SW 1271 (cell line): Measurements from ENCODE around the gene PLD1.
"Not testable (repeated sequence)": the region's sequence is repeated elsewhere in the genome, so short reads cannot be mapped to it uniquely, and the experiment has no call there.

Experiments
- DNase-seq, 2 experiments: peaks; one replicate each; lab custom pipeline; 2025; lab: John Stamatoyannopoulos, UW

Gene PLD1

DNA sequence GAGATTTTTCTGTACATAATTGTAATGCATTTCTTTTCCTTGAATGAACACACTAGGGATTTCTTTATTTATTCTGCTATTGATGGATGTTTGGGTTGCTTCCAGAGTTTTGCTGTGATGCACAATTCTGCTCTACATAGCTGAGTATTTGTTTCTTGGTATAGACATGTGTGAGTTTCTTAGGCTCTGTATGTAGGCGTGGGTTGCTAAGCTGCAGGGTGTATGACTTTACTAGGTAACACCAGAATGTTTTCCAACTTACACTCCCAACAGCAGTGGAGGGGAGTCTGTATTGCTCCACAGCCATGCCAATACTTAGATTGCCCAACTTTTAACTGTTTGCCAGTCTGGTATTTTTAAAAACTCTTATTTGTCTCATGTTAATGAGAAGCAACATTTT, 194.6 kb downstream of the PLD1 start:
- DNase-seq: no peak

DNA sequence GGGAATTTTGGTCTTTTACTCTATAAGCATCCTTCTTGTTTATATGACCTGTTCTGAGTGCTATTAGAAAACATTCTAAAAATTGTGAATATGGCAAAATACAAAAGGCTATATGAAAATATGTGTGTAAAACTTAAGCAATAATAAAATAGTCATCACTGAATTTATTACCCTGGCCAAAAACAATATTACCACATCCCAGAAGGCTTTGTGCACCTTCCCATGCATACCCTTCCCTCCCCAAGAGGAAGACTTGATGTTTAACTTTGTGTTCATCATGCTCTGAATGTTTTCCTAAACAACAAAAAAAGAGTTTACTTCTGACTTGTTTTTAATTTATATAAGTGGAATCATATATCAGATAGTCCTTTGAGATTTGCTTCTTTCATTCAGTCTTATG, 195.0 kb downstream of the PLD1 start:
- DNase-seq: no peak

DNA sequence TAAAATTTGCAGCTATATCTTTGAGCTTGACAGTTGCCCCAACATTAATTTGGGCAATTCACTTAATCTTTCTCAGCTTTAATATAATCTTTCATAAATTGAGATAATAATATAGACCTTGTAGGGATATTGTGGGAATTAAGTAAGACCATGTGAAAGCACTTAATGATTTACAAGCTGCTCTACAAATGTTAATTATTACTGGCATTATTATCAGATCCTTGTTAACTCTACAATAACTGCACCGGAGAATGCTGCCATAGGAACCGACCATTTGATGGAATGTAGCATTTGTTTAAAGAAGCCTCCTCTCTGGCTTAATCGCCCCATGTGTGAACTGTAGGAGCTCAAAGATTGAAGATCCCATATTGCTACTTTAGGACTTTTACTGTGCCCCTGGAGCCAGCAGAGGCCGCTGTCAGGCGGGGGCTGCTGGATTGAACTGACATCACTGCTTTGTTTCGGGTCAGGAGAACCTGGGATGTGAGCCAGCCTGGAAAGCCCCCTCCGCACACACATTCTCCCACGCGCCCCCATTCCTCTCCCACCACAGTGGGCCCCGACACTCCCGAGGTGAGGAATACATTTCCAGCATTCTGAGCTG, 195.9 kb downstream of the PLD1 start:
- DNase-seq: no peak

DNA sequence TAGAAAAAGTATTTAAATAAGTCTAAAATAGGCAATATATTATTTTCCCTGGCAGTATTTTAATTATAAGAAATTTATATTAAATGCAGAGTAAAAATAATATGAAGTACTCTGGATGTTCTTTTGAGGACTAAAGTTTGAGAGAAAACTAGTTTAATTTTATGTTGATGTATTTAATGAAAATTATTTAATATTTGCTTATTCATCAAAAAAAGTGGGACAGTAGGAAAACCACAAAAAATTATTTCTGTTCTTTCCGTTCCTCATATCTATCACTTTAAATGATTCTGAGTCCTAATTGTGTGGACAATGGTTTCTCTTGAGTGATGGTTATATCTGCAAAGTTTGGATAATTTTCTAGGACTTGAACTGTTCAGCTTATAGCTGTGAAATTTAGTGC, 202.8 kb downstream of the PLD1 start:
- DNase-seq: no peak

DNA sequence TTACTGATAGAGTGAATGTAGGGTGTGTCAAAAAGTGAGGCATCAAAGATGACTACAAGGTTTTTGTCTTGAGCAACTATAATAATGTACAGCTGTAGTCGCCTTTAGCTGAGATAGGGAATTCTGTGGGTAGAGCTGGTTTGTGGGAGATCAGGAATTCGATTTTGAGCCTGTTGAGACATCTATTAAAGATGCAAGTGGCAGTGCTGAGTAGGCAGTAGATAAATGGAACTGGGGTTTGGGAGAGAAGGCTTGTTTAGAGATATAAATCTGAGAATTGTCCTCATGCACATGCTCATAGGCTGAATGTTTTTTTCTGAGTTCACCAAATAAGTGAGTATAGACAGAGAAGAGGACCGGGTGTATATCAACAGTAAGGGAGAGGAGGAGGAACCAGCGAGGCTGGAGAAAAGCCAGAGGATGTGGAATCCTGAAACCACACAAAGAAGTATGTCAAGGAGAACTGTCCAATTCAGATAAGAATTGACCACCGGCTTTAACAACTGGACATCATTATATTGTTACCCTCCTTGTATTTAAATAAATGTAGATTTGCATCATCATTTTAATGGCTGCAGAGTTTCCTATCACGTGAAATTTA, 204.0 kb downstream of the PLD1 start:
- DNase-seq: no peak

DNA sequence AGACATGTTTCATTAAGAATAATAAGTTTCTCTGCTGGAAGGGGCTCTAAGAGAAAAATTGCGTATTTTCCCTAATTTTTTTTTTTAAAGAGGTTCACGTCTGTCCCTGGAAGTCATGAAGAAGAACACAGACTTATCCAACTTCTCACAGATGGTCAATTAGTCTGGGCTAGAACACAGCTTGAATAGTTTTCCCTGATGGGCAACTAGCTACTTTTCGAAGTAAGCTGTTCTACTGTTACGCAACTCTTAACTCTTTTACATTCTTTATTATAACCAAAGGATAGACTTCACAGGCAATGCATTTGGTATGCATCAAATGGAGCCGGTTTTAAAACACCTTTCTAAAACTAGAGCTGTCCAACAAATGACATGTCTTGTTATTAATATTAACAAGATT, 205.9 kb downstream of the PLD1 start:
- no peak for DNase-seq

DNA sequence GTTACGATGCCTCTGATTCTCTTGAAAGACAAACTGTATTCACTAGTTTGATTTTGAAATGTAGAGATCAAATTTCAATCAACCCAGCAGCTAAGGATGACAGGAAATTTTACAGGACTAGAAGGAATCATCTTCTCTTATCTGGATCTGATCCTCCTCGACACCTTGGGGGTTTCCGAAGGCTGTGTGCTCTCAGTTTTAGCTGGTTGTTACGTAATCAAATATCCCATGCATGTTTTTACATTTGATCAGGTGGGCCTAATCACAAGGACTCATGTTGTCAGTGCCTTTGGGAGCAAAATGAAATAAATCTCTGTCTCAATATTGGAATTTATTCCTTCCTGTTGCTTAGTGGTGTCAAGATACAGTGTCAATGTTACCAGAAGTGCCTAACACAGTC, 208.2 kb downstream of the PLD1 start:
- DNase-seq: no peak

DNA sequence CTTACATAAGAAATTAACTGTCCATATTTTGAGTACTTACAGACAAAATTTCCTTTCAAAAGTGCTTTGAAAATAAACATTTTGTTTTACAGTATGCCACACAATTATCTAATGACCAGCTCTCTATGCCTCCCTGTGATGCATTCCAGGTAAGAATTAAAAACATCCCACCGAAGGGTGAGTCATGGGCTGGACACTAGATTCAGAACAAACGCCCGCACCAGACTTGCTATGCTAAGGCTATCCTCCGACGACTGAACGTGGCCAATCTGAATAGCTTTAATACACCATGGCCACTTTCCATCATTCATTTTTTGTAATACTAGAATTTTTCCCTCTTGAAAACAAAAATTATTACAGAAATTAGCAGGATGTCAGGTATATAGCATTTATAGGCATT, 210.3 kb downstream of the PLD1 start:
- DNase-seq: no peak

DNA sequence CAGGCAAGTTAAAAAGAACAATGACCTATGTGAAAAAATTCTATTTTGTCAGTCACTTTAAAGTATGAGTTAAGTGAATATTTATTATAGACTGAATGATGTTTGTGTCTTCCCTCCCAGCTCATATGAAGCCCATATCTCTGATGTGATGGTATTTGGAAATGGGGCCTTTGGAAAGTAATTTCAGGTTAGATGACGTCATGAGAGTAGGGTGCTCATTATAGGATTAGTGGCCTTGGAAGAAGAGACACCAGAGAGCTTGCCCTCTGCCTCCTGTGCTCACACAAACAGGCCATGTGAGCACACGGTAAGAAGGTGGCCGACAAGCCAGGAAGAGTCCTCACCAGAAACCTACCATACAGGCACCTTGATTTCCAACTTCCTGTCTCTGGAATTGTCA, 211.3 kb downstream of the PLD1 start:
- no peak for DNase-seq

DNA sequence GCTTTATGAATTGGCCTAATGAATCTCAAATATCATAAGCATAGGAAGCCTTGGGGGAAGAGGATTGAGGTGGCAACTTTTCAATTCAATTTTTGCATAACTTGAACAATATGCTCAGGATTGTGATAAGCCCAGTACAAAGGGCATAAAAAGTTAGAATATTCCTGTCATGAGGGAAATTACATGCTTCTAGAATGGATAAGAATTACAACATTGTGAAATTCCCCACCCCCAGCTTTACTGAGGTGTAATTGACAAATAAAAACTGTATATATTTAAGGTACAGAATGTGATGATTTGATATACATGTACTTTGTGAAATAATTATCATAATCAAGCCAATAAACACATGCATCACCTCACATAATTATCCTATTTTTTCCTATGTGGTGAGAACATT, 217.5 kb downstream of the PLD1 start:
- no peak for DNase-seq

DNA sequence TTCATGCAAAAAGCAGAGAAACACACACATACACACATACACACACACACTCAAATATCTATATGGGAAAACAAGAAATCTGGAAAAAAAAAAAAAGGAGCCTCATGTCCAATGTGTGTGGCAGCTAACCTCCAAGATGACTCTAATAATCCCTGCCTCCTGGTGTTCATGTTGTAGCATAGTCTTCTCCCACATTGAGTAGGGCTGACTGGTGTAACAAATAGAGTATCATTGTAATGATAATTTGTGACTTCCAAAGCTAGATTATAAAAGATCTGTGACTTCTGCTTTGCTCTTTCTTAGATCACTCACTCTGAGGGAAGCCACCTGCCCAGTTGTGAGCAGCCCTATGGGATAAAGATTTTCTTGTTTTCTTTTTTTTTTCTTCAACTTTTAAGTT, 219.2 kb downstream of the PLD1 start:
- no peak for DNase-seq

DNA sequence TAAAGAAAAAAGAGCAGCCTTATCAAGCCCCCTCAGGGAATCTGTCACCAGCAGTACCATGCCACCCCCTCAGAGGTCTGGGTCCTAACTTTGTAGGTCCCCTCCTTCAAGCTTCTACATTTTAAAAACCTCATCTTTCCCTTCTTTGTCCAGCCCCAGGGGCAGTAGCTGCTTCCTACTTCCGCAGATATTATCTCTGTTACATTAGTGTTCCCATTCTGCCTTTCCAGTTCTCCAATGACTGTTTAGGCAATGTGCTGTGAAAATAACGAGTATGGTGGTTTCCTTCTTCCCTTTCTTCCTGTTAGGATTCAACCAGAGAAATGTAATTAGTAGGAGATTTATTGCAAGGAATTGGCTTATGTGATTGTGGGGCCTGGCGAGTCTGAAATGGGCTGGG, 224.0 kb downstream of the PLD1 start:
- no peak for DNase-seq

DNA sequence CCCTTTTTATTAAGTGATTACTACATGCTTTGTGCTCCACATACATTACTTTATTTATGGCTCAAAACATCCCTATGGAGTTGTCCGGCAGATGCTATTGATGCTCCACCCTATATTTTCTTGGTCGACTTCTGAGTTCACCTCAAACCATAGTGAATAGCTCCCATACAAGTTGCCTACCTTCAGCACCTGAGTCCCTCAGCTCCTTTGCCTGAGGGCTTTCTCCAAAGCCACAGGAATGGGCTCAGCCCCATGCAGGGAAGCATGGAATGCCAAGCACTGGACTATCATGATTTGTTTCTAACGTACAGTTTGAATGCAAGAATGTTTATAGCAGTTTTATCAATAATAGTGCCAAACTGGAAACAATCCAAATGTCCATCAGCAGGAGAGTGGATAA, 225.2 kb downstream of the PLD1 start:
- no peak for DNase-seq

DNA sequence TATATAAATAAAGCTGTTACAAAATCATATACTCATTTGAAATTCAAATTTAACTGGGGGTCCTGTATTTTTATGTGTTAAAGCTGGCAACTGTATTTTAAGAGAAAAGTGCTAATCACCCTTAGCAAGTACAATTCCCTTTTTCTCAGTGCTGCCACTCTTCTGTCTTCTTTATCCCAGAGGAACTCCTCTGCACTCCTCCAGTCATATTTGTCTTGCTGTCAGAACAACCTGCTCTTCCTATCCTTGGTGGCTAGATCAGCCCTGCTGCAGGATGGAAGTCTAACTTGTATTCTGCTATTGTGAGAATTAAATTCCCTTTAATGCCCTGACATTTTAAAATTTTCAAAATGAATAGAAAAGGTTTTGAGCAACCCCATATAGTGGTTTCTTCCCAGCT, 226.2 kb downstream of the PLD1 start:
- no peak for DNase-seq

DNA sequence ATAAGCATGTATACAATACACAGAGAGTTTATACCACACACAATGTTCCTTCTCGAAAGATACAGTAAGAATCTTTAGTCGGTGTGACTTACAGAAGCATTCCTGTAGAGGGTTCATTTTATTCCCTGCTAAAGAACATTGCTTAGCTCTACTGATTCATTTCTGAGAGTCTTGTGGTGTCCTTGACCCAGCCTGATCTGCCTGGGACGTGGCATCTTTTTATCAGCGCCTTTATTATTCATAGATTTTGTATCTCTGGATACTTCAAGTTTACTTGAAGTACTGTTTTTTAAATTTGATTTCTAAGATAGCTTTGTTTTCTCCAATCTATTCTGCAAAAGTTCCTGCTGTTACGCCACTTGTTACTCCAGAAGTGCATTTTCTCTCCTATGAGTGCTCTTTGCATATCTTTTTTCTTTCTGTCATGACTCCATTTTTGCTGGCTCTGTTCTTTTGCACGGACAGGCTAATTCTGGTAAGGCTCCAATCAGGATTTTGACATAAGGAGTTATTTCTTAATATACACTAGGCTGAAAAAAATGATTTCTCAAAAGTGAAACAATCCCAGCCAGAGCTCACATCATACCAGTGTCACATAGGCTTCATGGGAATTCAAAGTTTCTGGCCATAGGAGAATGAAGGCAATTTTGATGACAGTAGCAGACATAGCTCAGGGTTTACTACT, 235.6 kb downstream of the PLD1 start:
- no peak for DNase-seq

DNA sequence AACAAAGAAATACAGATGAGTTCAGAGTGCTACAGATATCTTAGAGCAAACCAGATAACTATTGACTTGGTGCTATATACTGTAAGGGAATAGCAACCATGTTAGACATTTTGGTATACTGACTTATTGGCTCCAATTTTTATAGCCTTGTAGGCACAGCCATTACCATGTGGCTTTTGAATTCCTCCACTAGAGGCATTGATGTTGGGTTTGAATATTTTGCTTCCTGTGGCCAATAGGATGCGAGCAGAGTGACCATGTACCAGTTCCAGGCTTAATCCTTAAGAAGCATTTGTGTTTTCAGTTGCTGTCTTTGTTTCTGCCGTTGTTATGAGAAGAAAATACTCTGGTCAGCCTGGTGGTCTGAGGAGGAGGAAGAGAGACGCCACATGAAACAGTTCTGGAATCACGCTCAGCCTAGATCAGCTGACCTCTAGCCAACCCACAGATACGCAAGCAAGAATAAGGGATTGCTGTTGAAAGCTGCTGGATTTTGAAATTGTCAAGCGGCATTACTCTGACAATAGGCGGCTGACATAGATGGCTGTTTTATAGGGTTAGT, 240.6 kb downstream of the PLD1 start:
- DNase-seq: no peak

DNA sequence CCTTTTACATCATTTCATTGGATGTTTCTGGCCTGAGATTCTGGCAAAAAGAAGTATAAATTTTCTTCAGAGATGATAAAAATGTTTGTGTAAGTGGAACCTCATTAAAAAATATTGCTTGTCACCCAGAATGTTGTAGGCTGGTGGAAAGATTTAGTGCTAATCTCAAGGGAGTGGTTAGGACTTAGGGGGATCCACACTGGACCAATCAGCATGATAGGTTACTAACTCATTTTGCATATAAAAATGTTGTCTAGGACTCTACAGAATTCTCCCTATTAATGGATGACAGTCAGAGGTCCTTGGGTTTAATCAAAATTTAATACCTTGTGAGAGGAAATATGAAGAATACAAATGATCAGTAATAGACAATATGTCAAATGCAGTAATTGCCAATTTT, 241.5 kb downstream of the PLD1 start:
- DNase-seq: no peak

DNA sequence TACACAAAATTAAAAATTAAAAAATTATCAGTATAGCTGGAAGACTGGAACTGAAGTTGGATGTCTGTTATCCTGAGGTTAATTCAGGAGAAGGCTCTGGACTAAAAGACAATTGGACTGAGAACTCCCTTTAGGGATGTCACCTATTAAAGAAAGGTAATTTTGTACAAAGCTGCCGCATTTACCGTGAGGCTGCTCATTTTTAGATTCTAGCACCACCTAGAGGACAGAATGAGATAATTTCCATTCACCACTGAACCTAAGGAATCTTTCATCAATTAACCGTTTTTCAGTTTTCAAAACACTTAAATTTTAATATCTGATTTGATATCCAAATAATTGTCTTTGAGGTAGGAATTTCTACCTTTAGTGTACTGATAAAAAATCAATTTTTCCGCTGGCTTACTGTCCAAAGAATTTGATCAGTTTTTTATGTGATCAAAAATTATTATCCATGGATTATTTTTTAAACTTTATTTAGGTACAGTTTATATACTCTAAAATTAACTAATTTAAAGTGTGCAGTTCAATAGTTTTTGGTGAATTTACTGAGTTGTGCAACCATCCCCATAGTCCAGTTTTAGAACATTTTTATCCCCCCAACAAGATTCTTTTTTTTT, 243.4 kb downstream of the PLD1 start:
- DNase-seq: peak in 1 of 2 experiments; percentile 41

DNA sequence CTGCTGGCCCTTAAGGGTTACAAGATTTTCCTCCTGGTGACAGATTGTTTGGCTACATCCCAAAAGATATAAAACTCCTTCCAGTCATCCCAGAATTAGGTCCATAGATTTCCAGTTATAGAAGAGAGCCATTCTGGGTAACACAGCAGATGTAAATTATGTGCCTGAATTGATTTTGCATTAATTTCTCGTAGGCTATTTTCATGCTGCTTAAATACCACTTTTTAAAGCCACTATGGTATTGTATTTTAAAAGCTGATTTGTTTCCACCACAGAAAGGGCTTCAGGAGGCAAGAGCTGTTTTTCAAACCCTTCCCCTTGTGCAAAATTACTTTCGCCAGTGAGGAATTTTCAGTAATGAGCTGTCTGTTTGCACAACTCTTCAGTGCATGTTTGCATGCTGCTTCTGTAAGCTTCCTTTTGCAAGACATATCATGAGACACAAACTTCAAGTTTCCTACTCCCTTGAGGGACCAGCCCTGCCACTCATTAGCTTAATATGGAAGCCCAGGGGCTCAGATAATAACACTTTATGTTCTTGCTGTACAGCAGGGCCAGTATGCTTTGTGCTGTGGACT, 244.7 kb downstream of the PLD1 start:
- no peak for DNase-seq

DNA sequence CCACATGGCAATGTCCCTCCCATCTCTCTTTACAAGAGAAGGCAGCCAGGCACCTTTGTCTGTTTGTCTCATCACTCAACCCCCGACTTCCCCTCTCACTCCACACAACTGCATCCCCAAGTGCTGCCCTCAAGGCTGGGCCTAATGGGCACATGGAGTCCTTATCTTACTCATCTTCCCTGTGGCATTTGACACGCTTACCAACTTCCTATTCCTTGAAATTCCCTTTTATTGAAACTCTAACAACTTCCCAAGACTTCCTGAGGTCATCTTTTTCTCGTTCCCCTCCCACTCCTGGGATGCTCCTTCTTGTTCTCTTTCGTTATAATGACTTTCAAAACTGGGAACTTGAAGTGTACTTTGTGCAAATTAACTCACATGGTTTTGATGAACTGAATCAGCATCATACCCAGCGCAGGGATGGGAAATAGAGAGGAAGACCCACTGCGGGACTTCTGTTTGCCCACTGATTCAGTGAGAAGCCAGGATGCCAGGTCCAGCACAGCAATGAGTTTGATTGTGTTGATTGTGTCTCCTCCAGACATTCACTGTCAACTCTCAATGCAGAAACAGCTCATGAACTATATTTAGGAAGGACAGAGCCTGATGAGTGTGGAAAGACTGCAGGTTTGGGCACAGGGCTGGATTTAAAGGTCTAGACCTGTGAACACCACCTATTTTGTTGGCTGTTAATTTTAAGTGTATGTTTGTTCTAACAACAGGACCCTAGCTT, 245.4 kb downstream of the PLD1 start:
- DNase-seq: no peak

DNA sequence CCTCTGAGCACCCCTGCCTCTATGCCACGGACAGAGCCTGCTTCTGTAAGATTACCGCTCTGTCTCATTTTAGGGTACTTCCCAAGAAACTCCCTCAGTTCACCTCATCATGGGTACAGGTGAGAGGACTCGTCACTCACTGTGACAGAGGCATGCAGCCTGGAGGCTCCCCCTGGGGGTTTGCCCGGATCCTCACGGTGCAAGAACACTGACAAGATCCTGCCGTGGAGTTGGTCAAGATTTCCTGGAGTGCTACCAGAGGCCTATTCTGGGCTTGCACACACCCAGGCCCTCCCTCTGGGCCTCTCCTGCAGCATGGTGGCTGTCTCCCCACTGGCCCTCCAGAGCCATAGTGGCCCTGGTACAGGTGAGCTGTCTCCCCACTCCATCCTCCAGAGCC, 247.0 kb downstream of the PLD1 start:
- no peak for DNase-seq

DNA sequence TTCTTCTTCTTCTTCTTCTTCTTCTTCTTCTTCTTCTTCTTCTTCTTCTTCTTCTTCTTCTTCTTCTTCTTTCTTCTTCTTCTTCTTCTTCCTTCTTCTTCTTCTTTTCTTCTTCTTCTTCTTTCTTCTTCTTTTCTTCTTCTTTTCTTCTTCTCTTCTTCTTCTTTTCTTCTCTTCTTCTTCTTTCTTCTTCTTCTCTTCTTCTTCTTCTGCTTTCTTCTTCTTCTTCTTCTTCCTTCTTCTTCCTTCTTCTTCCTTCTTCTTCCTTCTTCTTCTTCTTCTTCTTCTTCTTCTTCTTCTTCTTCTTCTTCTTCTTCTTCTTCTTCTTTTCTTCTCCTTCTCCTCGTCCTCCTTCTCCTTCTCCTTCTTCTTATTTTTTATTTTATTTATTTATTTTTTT, 247.8 kb downstream of the PLD1 start:
- not testable (repeated sequence) for DNase-seq
